Keratinocyte (primary cell): ENCODE results near the gene VAV2. TPM values are rescaled to one million over a fixed set of nuclear protein-coding genes. Genes with fewer than 3 reads are reported as not detected.

ENCODE experiments used
- DNase-seq: peaks from one replicate; pipeline ENCODE4 v3.0.0-alpha.2; 2011; ENCODE audit warnings: low read depth, missing footprints, low spot score
- FAIRE-seq: peaks from 2 replicates; lab custom pipeline; 2011; peaks lifted over from hg19 to GRCh38; lab: Jason Lieb, UNC
- H2AFZ ChIP-seq: 2 replicates; pipeline ENCODE4 v1.6.0; 2012; ENCODE audit warnings: low read length, control low read depth, inconsistent platforms; ENCODE audit not compliant: control insufficient read depth
- H3K27ac ChIP-seq: 2 replicates; pipeline ENCODE4 v1.5.1; 2011; ENCODE audit warnings: low read length; ENCODE audit not compliant: control insufficient read depth, insufficient read depth
- H3K27me3 ChIP-seq: 3 replicates; pipeline ENCODE4 v1.6.0; 2011; ENCODE audit warnings: low read length; ENCODE audit not compliant: control insufficient read depth, insufficient read depth; ENCODE audit errors: extremely low read depth
- H3K36me3 ChIP-seq, 2 experiments: 2 replicates in 1 of 2; 3 replicates in 1 of 2; pipeline ENCODE4 v1.5.1; 2011; ENCODE audit warnings: low read length in 2 of 2, mild to moderate bottlenecking in 1 of 2; ENCODE audit not compliant: control insufficient read depth in 2 of 2, insufficient read depth in 2 of 2; ENCODE audit errors: extremely low read depth in 1 of 2
- H3K4me1 ChIP-seq: 3 replicates; pipeline ENCODE4 v1.5.1; 2011; ENCODE audit warnings: low read length; ENCODE audit not compliant: control insufficient read depth, insufficient read depth; ENCODE audit errors: extremely low read depth
- H3K4me2 ChIP-seq: 3 replicates; pipeline ENCODE4 v1.6.0; 2011; ENCODE audit warnings: low read depth, low read length; ENCODE audit not compliant: control insufficient read depth, insufficient read depth; ENCODE audit errors: extremely low read depth
- H3K4me3 ChIP-seq, 3 experiments: fragments of 200-600 bp in 1 of 3; sonication (generic) in 1 of 3; 2 replicates in 2 of 3; 3 replicates in 1 of 3; pipeline ENCODE4 v1.5.1; 2011 to 2016; ENCODE audit warnings: low read length in 3 of 3, mild to moderate bottlenecking in 3 of 3, control low read depth in 2 of 3, inconsistent platforms in 1 of 3, low read depth in 1 of 3, mixed read lengths in 1 of 3, mixed run types in 1 of 3, moderate library complexity in 1 of 3; ENCODE audit not compliant: control insufficient read depth in 2 of 3, insufficient read depth in 2 of 3; ENCODE audit errors: extremely low read depth in 1 of 3
- H3K79me2 ChIP-seq: 2 replicates; pipeline ENCODE4 v1.6.0; 2012; ENCODE audit warnings: low read length; ENCODE audit not compliant: control insufficient read depth, insufficient read depth
- H3K9ac ChIP-seq: 3 replicates; pipeline ENCODE4 v1.6.0; 2011; ENCODE audit warnings: low read length; ENCODE audit not compliant: control insufficient read depth, insufficient read depth; ENCODE audit errors: extremely low read depth
- H3K9me1 ChIP-seq: 3 replicates; pipeline ENCODE4 v1.6.0; 2011; ENCODE audit warnings: low read length; ENCODE audit not compliant: control insufficient read depth, insufficient read depth; ENCODE audit errors: extremely low read depth
- H3K9me3 ChIP-seq: 2 replicates; pipeline ENCODE4 v1.5.1; 2012; ENCODE audit warnings: low read depth, low read length; ENCODE audit not compliant: control insufficient read depth
- H4K20me1 ChIP-seq: 3 replicates; pipeline ENCODE4 v1.6.0; 2011; ENCODE audit warnings: low read length; ENCODE audit not compliant: control insufficient read depth, insufficient read depth; ENCODE audit errors: extremely low read depth
- EZH2 ChIP-seq: IDR thresholded peaks from one replicate; pipeline ENCODE4 v1.6.1; 2012; ENCODE audit warnings: inconsistent platforms, mild to moderate bottlenecking, low read length, moderate library complexity
- dilution Hi-C: fragments of 300-500 bp; cut with MboI; formaldehyde crosslinking; loops from one replicate; pipeline ENCODE4 v1.7.0; 2020; ENCODE audit warnings: low sequenced_read_pairs; ENCODE audit not compliant: extremely low pct_ligation_motif_present
- polyA plus RNA-seq, 5 experiments: library from polyadenylated mRNA; depleted of rRNA in 3 of 5; stranded (reverse) in 3 of 5; stranded (forward) in 1 of 5; unstranded in 1 of 5; fragments of >200 nt; gene quantifications; 1 replicate in 1 of 5; 2 replicates in 3 of 5; 3 replicates in 1 of 5; pipeline versions ENCODE4 v1.2.1 to v1.2.3, GENCODE V29; 2011 to 2012; ENCODE audit warnings: missing spikeins in 2 of 5, low read depth in 1 of 5, low replicate concordance in 1 of 5
- TF ChIP-seq, protein P1 (sequence below), 3 experiments: IDR thresholded peaks in 1 of 3; conservative IDR thresholded peaks in 1 of 3; optimal IDR thresholded peaks in 1 of 3; 2 replicates in 2 of 3; 3 replicates in 1 of 3; pipeline versions ENCODE3 to v1.5.1; 2011; ENCODE audit warnings: low read length in 3 of 3, mild to moderate bottlenecking in 3 of 3, moderate library complexity in 2 of 3, control low read depth in 1 of 3, inconsistent platforms in 1 of 3; ENCODE audit not compliant: insufficient read depth in 2 of 3; ENCODE audit errors: extremely low read depth in 1 of 3

The VAV2 gene
- polyA plus RNA-seq, 1 donor (not counting 4 experiments of a cell fraction or from before 2014, with no cell fraction given) = 16.4 TPM

DNA sequence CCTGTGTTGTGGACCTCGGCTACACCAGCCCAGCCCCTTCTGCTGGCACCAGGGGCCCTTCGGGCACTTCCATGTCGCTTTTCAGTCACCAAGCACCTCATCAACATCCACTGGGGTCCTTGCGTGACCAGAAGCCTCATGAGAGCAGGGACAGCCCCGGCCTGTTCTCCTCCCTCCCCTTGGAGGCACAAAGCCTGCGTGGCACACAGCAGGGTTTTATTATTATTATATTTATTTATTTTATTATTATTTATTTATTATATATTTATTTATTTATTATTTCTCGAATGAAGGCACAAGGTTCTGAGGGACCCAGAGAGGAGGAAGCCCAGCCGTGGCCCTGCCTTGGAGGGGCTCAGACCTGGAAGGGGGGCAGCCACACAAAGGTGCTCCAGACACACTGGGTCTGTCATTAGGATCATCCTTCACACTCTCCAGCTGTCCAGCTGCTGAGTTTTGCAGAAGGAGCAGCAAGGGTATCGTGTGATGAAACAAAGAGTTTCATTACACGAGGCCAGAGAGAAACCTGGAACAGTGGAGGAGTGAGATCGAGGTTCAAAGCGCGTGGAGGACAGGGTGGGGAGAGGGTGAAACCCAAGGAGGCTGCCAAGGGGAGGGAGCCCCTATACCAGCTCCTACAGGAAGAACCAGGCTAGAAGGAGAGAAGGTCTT, 5.2 kb downstream of the VAV2 start:
- Histone ChIP-seq H3K4me2 (no peak overlapping the region), H3K4me1 (peaks cover 12% of the 10 kb centered on the region), H3K4me3 (no peak overlapping the region), H3K9ac (no peak overlapping the region), H3K9me3 (no peaks in the 10 kb centered on the region), H2AFZ (no peak overlapping the region), H3K27ac (no peak overlapping the region), H3K79me2 (peaks cover 93% of the 10 kb centered on the region), H4K20me1 (peaks cover 41% of the 10 kb centered on the region), H3K36me3 (peaks cover 3 to 6% of the 10 kb centered on the region in 2 experiments), H3K27me3 (no peaks in the 10 kb centered on the region), H3K9me1 (peaks cover 3% of the 10 kb centered on the region)
- TF ChIP-seq EZH2 = no peak
- DNase-seq = no peak
- FAIRE-seq = no peak
- dilution Hi-C loops = no loop called here

DNA sequence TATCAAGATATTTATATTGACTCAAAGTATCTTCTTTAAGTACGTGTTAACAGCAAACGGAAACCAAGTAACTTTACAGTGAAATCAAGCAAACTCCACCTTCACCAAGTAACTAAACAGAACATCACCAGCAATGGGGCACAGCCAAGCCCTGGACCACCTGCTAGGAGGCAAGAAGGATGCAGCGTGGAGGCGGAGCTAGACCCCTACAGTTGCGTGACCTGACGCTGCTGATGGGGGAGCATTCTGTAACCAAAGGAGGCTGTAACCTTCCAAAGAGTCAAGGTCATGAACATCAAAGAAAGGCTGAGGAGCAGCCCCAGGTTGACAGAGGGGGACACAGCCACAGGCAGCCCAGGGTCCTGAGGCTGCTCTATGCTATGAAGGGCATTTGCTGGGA, 6.1 kb downstream of the VAV2 start:
- Histone ChIP-seq H3K4me2 (no peak overlapping the region), H3K27ac (no peak overlapping the region), H3K79me2 (peaks cover 93% of the 10 kb centered on the region), H3K36me3 (peaks cover 3 to 6% of the 10 kb centered on the region in 2 experiments), H3K4me3 (no peak overlapping the region), H2AFZ (no peak overlapping the region), H3K4me1 (peaks cover 12% of the 10 kb centered on the region), H3K9ac (no peak overlapping the region), H3K9me3 (no peaks in the 10 kb centered on the region), H4K20me1 (peaks cover 46% of the 10 kb centered on the region), H3K27me3 (no peaks in the 10 kb centered on the region), H3K9me1 (peaks cover 3% of the 10 kb centered on the region)
- no peak for DNase-seq
- no peak for TF ChIP-seq EZH2
- TF ChIP-seq, protein P1, sequence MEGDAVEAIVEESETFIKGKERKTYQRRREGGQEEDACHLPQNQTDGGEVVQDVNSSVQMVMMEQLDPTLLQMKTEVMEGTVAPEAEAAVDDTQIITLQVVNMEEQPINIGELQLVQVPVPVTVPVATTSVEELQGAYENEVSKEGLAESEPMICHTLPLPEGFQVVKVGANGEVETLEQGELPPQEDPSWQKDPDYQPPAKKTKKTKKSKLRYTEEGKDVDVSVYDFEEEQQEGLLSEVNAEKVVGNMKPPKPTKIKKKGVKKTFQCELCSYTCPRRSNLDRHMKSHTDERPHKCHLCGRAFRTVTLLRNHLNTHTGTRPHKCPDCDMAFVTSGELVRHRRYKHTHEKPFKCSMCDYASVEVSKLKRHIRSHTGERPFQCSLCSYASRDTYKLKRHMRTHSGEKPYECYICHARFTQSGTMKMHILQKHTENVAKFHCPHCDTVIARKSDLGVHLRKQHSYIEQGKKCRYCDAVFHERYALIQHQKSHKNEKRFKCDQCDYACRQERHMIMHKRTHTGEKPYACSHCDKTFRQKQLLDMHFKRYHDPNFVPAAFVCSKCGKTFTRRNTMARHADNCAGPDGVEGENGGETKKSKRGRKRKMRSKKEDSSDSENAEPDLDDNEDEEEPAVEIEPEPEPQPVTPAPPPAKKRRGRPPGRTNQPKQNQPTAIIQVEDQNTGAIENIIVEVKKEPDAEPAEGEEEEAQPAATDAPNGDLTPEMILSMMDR (optimal IDR thresholded peaks at IDR 0.05 in 1 of 3, IDR thresholded peaks at IDR 0.05 in 1 of 3, conservative IDR thresholded peaks at IDR 0.05 in 1 of 3; ENCODE audit: extremely low read depth in 1 of 3, insufficient read depth in 2 of 3, low read length in 3 of 3) = no peak
- no peak for FAIRE-seq
- dilution Hi-C loops = no loop called here
